H1 (cell line): ENCODE results near the gene ANKDD1A. TPM values are rescaled to one million over a fixed set of nuclear protein-coding genes. Genes with fewer than 3 reads are reported as not detected.

Source experiments
- CBX8 ChIP-seq: fragments of 300-800, 300-1000 bp; sonication (generic); IDR thresholded peaks from 2 replicates; pipeline ENCODE4 v1.7.1; 2016; ENCODE audit warnings: low read depth, low read length, borderline replicate concordance
- RFX5 ChIP-seq: IDR thresholded peaks from 2 replicates; pipeline ENCODE4 v1.6.1; 2011; ENCODE audit warnings: low read depth, low read length, improper control_type of control experiment, borderline replicate concordance
- SIN3A ChIP-seq, 2 experiments: IDR thresholded peaks in 1 of 2; conservative IDR thresholded peaks in 1 of 2; 2 replicates each; pipeline ENCODE4 v1.6.1; 2011 to 2012; ENCODE audit warnings: low read length in 2 of 2, improper control_type of control experiment in 1 of 2, low read depth in 1 of 2, mild to moderate bottlenecking in 1 of 2
- polyA plus RNA-seq, 7 experiments: library from polyadenylated mRNA; depleted of rRNA in 3 of 7; stranded (reverse) in 5 of 7; unstranded in 2 of 7; fragments of >200 nt in 5 of 7; fragments of 200-250 nt in 2 of 7; gene quantifications; 1 replicate in 5 of 7; 2 replicates in 1 of 7; 4 replicates in 1 of 7; pipeline versions ENCODE4 v1.2.1 to v1.2.3, GENCODE V29; 2011 to 2013; ENCODE audit warnings: missing spikeins in 2 of 7, mixed read lengths in 2 of 7
- total RNA-seq: library from RNA; stranded (reverse); fragmentation: NEBNext Ultra II Directional; extraction: Animal tissue kit (Norgen Biotek cat#: 25700); gene quantifications from 2 replicates; pipeline ENCODE4 v1.2.1, GENCODE V29; 2021

ANKDD1A gene
- total and polyA plus RNA-seq, 2 of the 8 experiments (the other 6 are each of a cell fraction or from before 2014, with no cell fraction given), result 4.1 to 5.0 TPM

- TF ChIP-seq SIN3A (conservative IDR thresholded peaks at IDR 0.05 in 1 of 2, IDR thresholded peaks at IDR 0.05 in 1 of 2; ENCODE audit: low read depth in 1 of 2, low read length in 2 of 2), result no peak
- TF ChIP-seq CBX8, result no peak
- no peak for TF ChIP-seq RFX5
Observed at GRCh38 chr15:64897345-64897985, 14.2 kb upstream of the ANKDD1A start (continued).
